C4-2B (cell line): Measurements from ENCODE around the gene DNAAF3.

ENCODE experiments used
- CTCF ChIP-seq: fragments of 450-650 bp; conservative IDR thresholded peaks from 2 replicates; pipeline ENCODE4 v1.5.1; 2017; ENCODE audit warnings: mild to moderate bottlenecking
- ZFX ChIP-seq: fragments of 450-650 bp; IDR thresholded peaks from 2 replicates; pipeline ENCODE4 v1.6.1; 2017

GRCh38 chr19:55111238-55111831 is 55.1 kb downstream of the DNAAF3 start:
- TF ChIP-seq CTCF (no peak), ZFX (no peak)
